CD4-positive, CD25-positive, alpha-beta regulatory T cell (primary cell): ENCODE measurements around the gene TMEM127. TPM values are rescaled to one million over a fixed set of nuclear protein-coding genes. Genes with fewer than 3 reads are reported as not detected.
A peak's percentile ranks its signal among the peaks of the same experiment; 100 is the strongest.

Experiments used
- ATAC-seq, 2 donors: fragments of 150-1000 bp; cut with Tn5 transposase; one replicate each; pipeline ENCODE4 v1.10.0; 2021; ENCODE audit warnings: low read depth in 2 of 2, moderate number of reproducible peaks in 2 of 2, moderate library complexity in 1 of 2
- DNase-seq, 3 donors: peaks; one replicate each; pipeline versions ENCODE4 v3.0.0 to v3.0.0-alpha.2; 2012 to 2022; ENCODE audit warnings: mixed read lengths in 1 of 3
- H3K27ac ChIP-seq: one replicate; pipeline ENCODE4 v1.7.0; 2013; ENCODE audit warnings: mild to moderate bottlenecking, low read length; ENCODE audit not compliant: insufficient read depth, poor library complexity, severe bottlenecking
- H3K27me3 ChIP-seq: one replicate; pipeline ENCODE4 v1.7.0; 2013; ENCODE audit warnings: low read length; ENCODE audit not compliant: control insufficient read depth, insufficient read depth
- H3K36me3 ChIP-seq: one replicate; pipeline ENCODE4 v1.7.0; 2013; ENCODE audit warnings: mild to moderate bottlenecking, low read length, moderate library complexity; ENCODE audit not compliant: control insufficient read depth, insufficient read depth
- H3K4me1 ChIP-seq: 2 replicates; pipeline ENCODE4 v1.7.0; 2013; ENCODE audit warnings: mild to moderate bottlenecking, low read length; ENCODE audit not compliant: insufficient read depth, control insufficient read depth, poor library complexity, severe bottlenecking
- H3K4me3 ChIP-seq: one replicate; pipeline ENCODE4 v1.7.0; 2013; ENCODE audit warnings: low read depth, mild to moderate bottlenecking, low read length, moderate library complexity
- H3K9me3 ChIP-seq, 2 experiments: 1 replicate in 1 of 2; 2 replicates in 1 of 2; pipeline ENCODE4 v1.7.0; 2013; ENCODE audit warnings: low read length in 2 of 2, mild to moderate bottlenecking in 1 of 2, moderate library complexity in 1 of 2; ENCODE audit not compliant: control insufficient read depth in 2 of 2
- H3K27ac Mint-ChIP-seq, 3 donors: one replicate each; pipeline ENCODE4 v1.8.0; 2020 to 2022; ENCODE audit warnings: mild to moderate bottlenecking in 3 of 3, mixed read lengths in 3 of 3, moderate library complexity in 2 of 3
- H3K27me3 Mint-ChIP-seq: one replicate; pipeline ENCODE4 v1.8.0; 2022; ENCODE audit warnings: mild to moderate bottlenecking, mixed read lengths
- H3K36me3 Mint-ChIP-seq: one replicate; pipeline ENCODE4 v1.8.0; 2020; ENCODE audit warnings: mixed read lengths
- H3K4me1 Mint-ChIP-seq, 4 donors: one replicate each; pipeline ENCODE4 v1.8.0; 2020 to 2022; ENCODE audit warnings: mixed read lengths in 4 of 4, mild to moderate bottlenecking in 1 of 4
- H3K4me3 Mint-ChIP-seq, 4 donors: one replicate each; pipeline ENCODE4 v1.8.0; 2020 to 2022; ENCODE audit warnings: mild to moderate bottlenecking in 4 of 4, mixed read lengths in 4 of 4, moderate library complexity in 3 of 4
- H3K9me3 Mint-ChIP-seq, 7 donors: one replicate each; pipeline ENCODE4 v1.8.0; 2020 to 2022; ENCODE audit warnings: mixed read lengths in 7 of 7, mild to moderate bottlenecking in 3 of 7, moderate library complexity in 2 of 7
- polyA plus RNA-seq, 4 donors: library from polyadenylated mRNA; unstranded; fragments of 300-500 nt; fragmentation: Illumina TruSeq; gene quantifications; one replicate each; pipeline ENCODE4 v1.2.3, GENCODE V29; 2021
- total RNA-seq: library from RNA; stranded (reverse); gene quantifications from one replicate; pipeline ENCODE4 v1.2.3, GENCODE V29; 2022

TMEM127 gene
- total and polyA plus RNA-seq, 5 donors from 2014 or later: 27.6 to 54.3 (median 37.5) TPM

DNA sequence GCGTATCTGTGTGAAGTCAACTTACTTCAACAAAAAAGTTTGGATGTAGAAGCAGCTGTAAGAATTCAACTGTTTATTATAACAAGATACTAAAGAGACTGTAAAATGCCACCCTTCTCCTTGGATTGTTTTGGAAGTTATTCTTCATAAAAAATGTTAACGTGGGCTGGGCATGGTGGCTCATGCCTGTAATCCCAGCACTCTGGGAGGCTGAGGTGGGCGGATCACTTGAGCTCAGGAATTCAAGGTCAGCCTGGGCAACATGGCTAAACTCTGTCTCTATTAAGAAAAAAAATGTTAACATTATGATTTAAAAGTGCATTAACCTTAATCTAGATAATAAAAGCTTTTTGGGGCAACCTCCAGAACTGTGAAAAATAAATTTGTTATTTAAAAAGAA is 8.0 kb upstream of the TMEM127 start:
- Histone ChIP-seq H3K4me3 (no peak overlapping the region), H3K27me3 (no peaks in the 10 kb centered on the region), H3K27ac (no peak overlapping the region), H3K9me3 (no peaks in the 10 kb centered on the region), H3K4me1 (no peaks in the 10 kb centered on the region), H3K36me3 (peaks cover 71% of the 10 kb centered on the region)
- Mint-ChIP-seq H3K36me3 (peaks cover 63% of the 10 kb centered on the region), H3K27ac (no peak overlapping the region), H3K4me1 (peaks cover 0 to 8% (median 3%) of the 10 kb centered on the region in 4 donors), H3K27me3 (no peaks in the 10 kb centered on the region), H3K4me3 (no peak overlapping the region), H3K9me3 (no peaks in the 10 kb centered on the region)
- ATAC-seq (no peak), DNase-seq (no peak)

DNA sequence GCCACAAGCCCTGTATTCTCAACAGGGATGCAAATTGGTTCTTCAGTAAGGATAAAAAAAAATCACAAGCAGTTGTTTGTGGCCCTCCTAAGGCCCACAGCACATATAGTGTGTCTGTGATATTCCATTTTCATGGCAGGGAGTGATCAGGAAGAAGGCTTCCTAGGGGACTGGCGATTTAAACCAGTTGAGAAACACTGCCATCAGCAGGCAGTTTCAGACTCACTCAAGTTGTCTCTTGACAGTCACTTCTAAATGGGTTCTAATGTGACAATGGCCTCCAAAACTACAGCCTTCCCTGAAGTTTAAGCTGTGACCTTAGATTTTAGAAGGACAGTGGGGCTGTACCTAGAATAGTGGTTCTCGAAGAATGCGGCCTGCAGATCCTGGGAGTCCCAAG is 6.2 kb upstream of the TMEM127 start:
- H3K27ac ChIP-seq: no peak overlapping the region
- no peaks in the 10 kb centered on the region for H3K9me3 ChIP-seq
- H3K4me3 ChIP-seq: no peak overlapping the region
- peaks cover 3 to 11% (median 9%) of the 10 kb centered on the region in 4 donors for H3K4me1 Mint-ChIP-seq
- no peaks in the 10 kb centered on the region for H3K27me3 ChIP-seq
- no peaks in the 10 kb centered on the region for H3K27me3 Mint-ChIP-seq
- H3K36me3 ChIP-seq: peaks cover 65% of the 10 kb centered on the region
- H3K4me1 ChIP-seq: peaks cover 7% of the 10 kb centered on the region
- H3K36me3 Mint-ChIP-seq: peaks cover 50% of the 10 kb centered on the region
- no peak for ATAC-seq
- DNase-seq: no peak
- no peak overlapping the region for H3K27ac Mint-ChIP-seq
- H3K9me3 Mint-ChIP-seq: no peaks in the 10 kb centered on the region
- H3K4me3 Mint-ChIP-seq: no peak overlapping the region

DNA sequence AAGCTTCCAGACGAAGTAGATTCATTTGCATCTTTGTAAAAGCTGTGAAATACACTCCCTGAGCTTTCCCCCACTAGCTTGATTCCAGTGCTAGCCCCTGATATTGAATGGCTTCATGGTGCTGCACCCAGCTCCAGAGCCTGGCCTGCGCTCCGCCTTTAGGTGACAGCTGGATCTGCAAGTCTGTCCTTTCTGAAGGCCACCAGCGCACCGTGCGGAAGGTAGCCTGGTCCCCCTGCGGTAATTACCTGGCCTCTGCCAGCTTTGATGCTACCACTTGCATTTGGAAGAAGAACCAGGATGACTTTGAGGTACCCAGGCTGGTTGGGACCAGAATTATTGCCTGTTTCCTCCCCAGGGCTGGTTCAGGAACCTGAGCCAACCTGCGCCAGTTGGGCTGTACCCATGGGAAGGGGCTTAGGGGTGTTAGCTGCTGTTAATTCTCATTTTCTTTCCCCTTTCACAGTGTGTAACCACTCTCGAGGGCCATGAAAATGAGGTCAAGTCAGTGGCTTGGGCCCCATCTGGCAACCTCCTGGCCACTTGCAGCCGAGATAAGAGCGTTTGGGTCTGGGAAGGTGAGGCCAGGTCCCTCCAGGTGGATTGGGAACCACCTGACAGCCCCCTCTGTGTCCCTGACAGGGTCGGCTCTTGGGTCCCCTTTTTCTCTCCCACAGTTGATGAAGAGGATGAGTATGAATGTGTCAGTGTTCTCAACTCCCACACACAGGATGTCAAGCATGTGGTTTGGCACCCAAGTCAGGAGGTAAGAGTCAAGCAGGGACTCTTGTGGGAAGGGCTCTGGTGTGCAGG is 1.6 kb upstream of the TMEM127 start:
- H3K36me3 Mint-ChIP-seq: peaks cover 24% of the 10 kb centered on the region
- Histone ChIP-seq H3K27ac (no peak overlapping the region), H3K9me3 (no peaks in the 10 kb centered on the region), H3K4me3 (peak overlapping the region; percentile 97), H3K27me3 (no peaks in the 10 kb centered on the region), H3K4me1 (peaks cover 39% of the 10 kb centered on the region), H3K36me3 (peaks cover 39% of the 10 kb centered on the region)
- H3K9me3 Mint-ChIP-seq: no peaks in the 10 kb centered on the region
- DNase-seq (peak; percentile 20 to 62 (median 31)), ATAC-seq (no peak)
- peak overlapping the region in 2 of 3 donors; percentile 48 to 78 for H3K27ac Mint-ChIP-seq
- no peaks in the 10 kb centered on the region for H3K27me3 Mint-ChIP-seq
- peak overlapping the region; percentile 89 to 96 (median 92) for H3K4me3 Mint-ChIP-seq
- H3K4me1 Mint-ChIP-seq: peaks cover 14 to 40% (median 26%) of the 10 kb centered on the region in 4 donors

DNA sequence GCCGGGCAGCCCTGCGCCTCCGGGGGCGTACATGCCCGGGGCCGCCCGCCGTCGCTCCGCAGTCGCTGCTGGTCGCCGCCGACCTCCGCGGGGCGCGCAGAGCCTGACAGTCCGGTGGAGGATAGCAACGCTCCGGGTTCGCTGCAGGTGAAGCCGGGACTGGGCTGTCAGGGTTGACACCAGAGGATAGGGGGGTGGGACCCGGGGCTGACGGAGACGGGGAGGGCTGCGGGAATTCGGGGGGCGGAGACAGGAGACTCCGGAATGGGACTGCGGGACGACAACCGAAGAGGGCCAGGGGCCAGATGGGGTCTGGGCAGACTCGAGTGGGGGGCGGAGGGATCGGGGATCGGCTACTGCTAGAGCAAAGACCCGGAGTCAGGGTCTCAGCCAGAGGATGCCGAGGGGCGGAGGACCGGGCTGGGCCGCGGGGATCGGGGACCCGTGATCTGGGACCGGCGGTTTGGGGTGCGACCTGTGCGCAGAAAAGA is 403 bp downstream of the TMEM127 start:
- Mint-ChIP-seq H3K27me3 (peaks cover 5% of the 10 kb centered on the region), H3K4me1 (peaks cover 16 to 59% (median 39%) of the 10 kb centered on the region in 4 donors), H3K4me3 (peak overlapping the region; percentile 91 to 96 (median 94)), H3K9me3 (no peaks in the 10 kb centered on the region), H3K36me3 (peaks cover 16% of the 10 kb centered on the region), H3K27ac (peak overlapping the region in 2 of 3 donors; percentile 62 to 90)
- Histone ChIP-seq H3K27me3 (no peaks in the 10 kb centered on the region), H3K36me3 (peaks cover 34% of the 10 kb centered on the region), H3K4me1 (peaks cover 54% of the 10 kb centered on the region), H3K27ac (peak overlapping the region; percentile 88), H3K9me3 (no peaks in the 10 kb centered on the region), H3K4me3 (peak overlapping the region; percentile 44)
- ATAC-seq: peak; percentile 1
- peak in 2 of 3 donors; percentile 30 to 46 for DNase-seq

DNA sequence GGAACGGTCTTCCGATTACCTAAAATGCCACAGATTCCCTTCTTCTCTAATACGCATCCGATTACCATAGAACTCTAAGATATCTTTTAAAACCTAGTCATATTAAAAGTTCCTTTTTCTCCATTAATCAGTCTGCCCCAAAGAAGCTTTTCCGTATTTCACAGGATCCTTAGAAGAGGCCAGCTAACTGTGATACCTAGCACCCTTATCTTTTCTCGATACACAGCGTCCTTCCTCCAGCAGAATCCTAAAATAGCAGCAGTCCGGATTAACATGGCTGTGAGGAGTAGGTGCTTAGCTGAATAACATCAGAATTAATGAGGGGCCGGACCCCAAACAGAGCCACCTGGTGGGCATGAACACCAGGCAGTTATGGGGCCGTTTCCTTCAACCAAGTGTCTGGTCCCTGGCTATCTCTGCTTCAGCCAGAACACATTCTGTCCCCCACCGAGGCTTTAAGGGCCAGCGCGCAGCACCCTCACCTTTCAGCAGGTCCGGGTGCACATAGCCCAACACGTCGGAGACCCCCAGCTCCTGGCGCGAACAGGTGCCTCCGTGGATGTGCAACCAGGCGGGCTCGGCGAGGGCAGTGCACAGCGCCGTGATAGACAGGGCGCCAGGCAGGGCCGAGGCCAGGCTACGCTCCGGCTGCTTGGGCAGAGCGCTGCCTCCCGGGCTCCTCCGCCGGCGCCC is 995 bp downstream of the TMEM127 start:
- Histone ChIP-seq H3K4me3 (peak overlapping the region; percentile 87), H3K4me1 (peaks cover 60% of the 10 kb centered on the region), H3K27ac (peak overlapping the region; percentile 25), H3K27me3 (no peaks in the 10 kb centered on the region), H3K9me3 (no peaks in the 10 kb centered on the region), H3K36me3 (peaks cover 40% of the 10 kb centered on the region)
- Mint-ChIP-seq H3K27ac (peak overlapping the region; percentile 57 to 91 (median 90)), H3K36me3 (peaks cover 14% of the 10 kb centered on the region), H3K9me3 (no peaks in the 10 kb centered on the region), H3K4me3 (peak overlapping the region; percentile 87 to 91 (median 90)), H3K4me1 (peaks cover 17 to 65% (median 40%) of the 10 kb centered on the region in 4 donors), H3K27me3 (peaks cover 5% of the 10 kb centered on the region)
- DNase-seq (peak; percentile 7 to 63 (median 24)), ATAC-seq (no peak)

DNA sequence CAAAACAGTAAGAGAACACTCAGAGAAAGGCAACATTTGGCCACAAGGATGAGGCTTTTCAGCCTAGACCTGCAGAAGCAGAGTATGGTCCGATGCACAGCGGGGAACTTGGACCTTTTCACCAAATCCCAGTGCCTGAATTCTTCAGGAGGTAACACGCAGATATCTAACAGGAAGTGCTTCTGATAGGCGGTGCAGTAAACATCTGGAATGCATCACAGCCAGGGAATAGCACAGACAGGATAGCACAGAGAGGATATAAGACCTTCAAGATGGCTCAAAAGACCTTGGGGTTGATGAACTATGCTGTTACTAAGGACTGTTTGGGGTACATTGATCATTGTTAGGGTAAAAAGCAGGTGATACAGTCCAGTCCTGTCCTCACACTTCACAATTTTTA is 1.7 kb downstream of the TMEM127 start:
- Histone ChIP-seq H3K27me3 (no peaks in the 10 kb centered on the region), H3K36me3 (peaks cover 43% of the 10 kb centered on the region), H3K27ac (peak overlapping the region; percentile 25), H3K4me3 (peak overlapping the region; percentile 87), H3K9me3 (no peaks in the 10 kb centered on the region), H3K4me1 (peaks cover 67% of the 10 kb centered on the region)
- no peaks in the 10 kb centered on the region for H3K9me3 Mint-ChIP-seq
- peaks cover 17 to 72% (median 46%) of the 10 kb centered on the region in 4 donors for H3K4me1 Mint-ChIP-seq
- H3K27ac Mint-ChIP-seq: peak overlapping the region in 2 of 3 donors; percentile 88 to 90
- ATAC-seq: no peak
- DNase-seq: no peak
- peaks cover 5% of the 10 kb centered on the region for H3K27me3 Mint-ChIP-seq
- H3K36me3 Mint-ChIP-seq: peaks cover 14% of the 10 kb centered on the region
- peak overlapping the region; percentile 87 to 91 (median 90) for H3K4me3 Mint-ChIP-seq

DNA sequence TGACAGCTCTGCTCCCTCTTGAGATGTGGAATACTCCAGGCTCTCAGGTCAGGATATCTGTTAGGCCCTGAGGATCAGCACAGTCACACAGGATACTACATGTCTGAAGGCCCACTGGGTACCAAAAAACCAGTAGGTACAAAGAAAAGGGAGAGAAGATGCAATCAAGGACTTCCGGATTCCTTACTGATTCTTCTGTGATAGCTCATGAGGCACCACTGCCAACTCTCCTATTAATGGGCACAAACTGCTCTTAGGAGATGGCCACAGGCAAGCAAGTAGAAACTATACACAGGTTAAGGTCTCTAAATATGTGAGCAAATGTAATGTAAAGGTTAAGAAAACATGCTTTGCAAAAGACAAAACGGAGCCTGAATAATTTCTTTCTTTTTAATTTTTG is 3.5 kb downstream of the TMEM127 start:
- peaks cover 12% of the 10 kb centered on the region for H3K36me3 Mint-ChIP-seq
- H3K4me1 Mint-ChIP-seq: peaks cover 17 to 84% (median 51%) of the 10 kb centered on the region in 4 donors
- DNase-seq: no peak
- Histone ChIP-seq H3K4me1 (peaks cover 64% of the 10 kb centered on the region), H3K27ac (no peak overlapping the region), H3K4me3 (no peak overlapping the region), H3K27me3 (no peaks in the 10 kb centered on the region), H3K36me3 (peaks cover 40% of the 10 kb centered on the region), H3K9me3 (no peaks in the 10 kb centered on the region)
- peak overlapping the region in 3 of 4 donors; percentile 36 to 91 (median 61) for H3K4me3 Mint-ChIP-seq
- H3K27ac Mint-ChIP-seq: peak overlapping the region in 2 of 3 donors; percentile 26 to 73
- ATAC-seq: no peak
- peaks cover 5% of the 10 kb centered on the region for H3K27me3 Mint-ChIP-seq
- no peaks in the 10 kb centered on the region for H3K9me3 Mint-ChIP-seq
